ENCODE data around the gene COL4A6. TPM values are rescaled to one million over a fixed set of nuclear protein-coding genes. Genes with fewer than 3 reads are reported as not detected.

Gene COL4A6
- total RNA-seq, 1 experiment from 2014 or later: 0.28 TPM

DNA sequence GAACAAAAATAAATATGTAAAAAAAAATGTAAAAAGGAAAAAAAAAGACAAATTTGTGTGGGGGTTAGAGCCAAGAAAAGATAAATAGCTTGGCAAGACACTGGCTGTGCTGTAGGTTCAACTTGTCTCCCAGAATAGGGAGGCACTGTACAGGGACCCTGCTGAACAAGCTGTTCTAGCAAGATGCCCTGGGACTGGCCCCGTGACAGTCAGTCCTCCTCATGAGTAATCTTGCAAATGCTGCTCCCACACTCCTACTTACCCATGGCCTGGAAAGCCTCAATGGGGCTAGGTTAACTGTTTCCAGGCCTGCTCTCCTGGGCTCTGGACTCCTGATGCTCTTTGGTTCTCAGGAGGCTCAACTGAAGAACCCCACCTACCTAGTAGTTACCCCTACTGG, 239.8 kb downstream of the COL4A6 start:
- Histone ChIP-seq H3K27me3 (ENCODE audit: control insufficient read depth, insufficient read depth, low read length) (no peaks in the 10 kb centered on the region), H3K27ac (ENCODE audit: low read length) (no peak overlapping the region), H3K4me3 (ENCODE audit: low read depth in 2 of 2, low read length in 2 of 2) (no peak overlapping the region), H3K4me1 (ENCODE audit: control insufficient read depth, insufficient read depth, low read length) (no peaks in the 10 kb centered on the region; the same call in 1 of the 2 replicates), H3K9me3 (ENCODE audit: control insufficient read depth, insufficient read depth, low read depth, low read length) (no peaks in the 10 kb centered on the region), H3K36me3 (ENCODE audit: control insufficient read depth, insufficient read depth, low read length) (no peaks in the 10 kb centered on the region)
- intact Hi-C loops (cut with micrococcal nuclease; ENCODE audit: unreplicated experiment): no loop called here
- TF ChIP-seq, protein P1, sequence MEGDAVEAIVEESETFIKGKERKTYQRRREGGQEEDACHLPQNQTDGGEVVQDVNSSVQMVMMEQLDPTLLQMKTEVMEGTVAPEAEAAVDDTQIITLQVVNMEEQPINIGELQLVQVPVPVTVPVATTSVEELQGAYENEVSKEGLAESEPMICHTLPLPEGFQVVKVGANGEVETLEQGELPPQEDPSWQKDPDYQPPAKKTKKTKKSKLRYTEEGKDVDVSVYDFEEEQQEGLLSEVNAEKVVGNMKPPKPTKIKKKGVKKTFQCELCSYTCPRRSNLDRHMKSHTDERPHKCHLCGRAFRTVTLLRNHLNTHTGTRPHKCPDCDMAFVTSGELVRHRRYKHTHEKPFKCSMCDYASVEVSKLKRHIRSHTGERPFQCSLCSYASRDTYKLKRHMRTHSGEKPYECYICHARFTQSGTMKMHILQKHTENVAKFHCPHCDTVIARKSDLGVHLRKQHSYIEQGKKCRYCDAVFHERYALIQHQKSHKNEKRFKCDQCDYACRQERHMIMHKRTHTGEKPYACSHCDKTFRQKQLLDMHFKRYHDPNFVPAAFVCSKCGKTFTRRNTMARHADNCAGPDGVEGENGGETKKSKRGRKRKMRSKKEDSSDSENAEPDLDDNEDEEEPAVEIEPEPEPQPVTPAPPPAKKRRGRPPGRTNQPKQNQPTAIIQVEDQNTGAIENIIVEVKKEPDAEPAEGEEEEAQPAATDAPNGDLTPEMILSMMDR (IDR thresholded peaks at IDR 0.05): no peak
- TF ChIP-seq POLR2AphosphoS5 (IDR thresholded peaks at IDR 0.05; ENCODE audit: low read depth, low read length) (no peak), TCF7L2 (IDR thresholded peaks at IDR 0.05; ENCODE audit: low read depth, low read length) (no peak), SIN3A (IDR thresholded peaks at IDR 0.05; ENCODE audit: borderline replicate concordance, insufficient read depth, low read depth, low read length) (no peak)
- TF ChIP-seq, protein P2, sequence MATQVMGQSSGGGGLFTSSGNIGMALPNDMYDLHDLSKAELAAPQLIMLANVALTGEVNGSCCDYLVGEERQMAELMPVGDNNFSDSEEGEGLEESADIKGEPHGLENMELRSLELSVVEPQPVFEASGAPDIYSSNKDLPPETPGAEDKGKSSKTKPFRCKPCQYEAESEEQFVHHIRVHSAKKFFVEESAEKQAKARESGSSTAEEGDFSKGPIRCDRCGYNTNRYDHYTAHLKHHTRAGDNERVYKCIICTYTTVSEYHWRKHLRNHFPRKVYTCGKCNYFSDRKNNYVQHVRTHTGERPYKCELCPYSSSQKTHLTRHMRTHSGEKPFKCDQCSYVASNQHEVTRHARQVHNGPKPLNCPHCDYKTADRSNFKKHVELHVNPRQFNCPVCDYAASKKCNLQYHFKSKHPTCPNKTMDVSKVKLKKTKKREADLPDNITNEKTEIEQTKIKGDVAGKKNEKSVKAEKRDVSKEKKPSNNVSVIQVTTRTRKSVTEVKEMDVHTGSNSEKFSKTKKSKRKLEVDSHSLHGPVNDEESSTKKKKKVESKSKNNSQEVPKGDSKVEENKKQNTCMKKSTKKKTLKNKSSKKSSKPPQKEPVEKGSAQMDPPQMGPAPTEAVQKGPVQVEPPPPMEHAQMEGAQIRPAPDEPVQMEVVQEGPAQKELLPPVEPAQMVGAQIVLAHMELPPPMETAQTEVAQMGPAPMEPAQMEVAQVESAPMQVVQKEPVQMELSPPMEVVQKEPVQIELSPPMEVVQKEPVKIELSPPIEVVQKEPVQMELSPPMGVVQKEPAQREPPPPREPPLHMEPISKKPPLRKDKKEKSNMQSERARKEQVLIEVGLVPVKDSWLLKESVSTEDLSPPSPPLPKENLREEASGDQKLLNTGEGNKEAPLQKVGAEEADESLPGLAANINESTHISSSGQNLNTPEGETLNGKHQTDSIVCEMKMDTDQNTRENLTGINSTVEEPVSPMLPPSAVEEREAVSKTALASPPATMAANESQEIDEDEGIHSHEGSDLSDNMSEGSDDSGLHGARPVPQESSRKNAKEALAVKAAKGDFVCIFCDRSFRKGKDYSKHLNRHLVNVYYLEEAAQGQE (IDR thresholded peaks at IDR 0.05; ENCODE audit: insufficient read depth in 1 of 2, low read depth in 2 of 2, low read length in 1 of 2): no peak
- in situ Hi-C loops (cut with HindIII; ENCODE audit: low pct_unique_long_range_greater_than_20kb, low sequenced_read_pairs): no loop called here
- POLR2A ChIA-PET: no interaction called here
- ATAC-seq (no peak), DNase-seq (ENCODE audit: low read depth, low spot score) (no peak)
- CTCF ChIA-PET: no interaction called here
- BruUV-seq (replicated peaks): no TSS peak

DNA sequence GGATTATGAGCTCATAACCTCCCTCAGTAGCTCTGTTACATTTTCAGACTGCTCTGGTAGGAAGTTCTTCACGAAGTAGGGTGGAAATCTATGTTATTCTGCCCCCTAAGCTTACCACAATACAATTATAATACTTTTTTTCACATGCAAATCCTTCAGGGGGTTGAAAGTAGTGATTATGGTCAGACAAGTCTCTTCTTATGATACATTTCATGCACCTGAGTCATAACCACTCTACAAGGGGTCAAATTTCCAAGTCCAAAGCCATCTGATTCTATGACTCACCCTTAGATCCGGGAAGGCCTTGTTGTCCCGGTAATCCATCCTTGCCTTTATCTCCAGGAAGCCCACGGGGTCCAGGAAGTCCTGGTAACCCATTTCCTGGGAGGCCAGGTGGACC, 251.4 kb downstream of the COL4A6 start:
- DNase-seq (ENCODE audit: low read depth, low spot score) (no peak), ATAC-seq (no peak)
- Histone ChIP-seq H3K4me3 (ENCODE audit: low read depth in 2 of 2, low read length in 2 of 2) (no peak overlapping the region), H3K36me3 (ENCODE audit: control insufficient read depth, insufficient read depth, low read length) (no peaks in the 10 kb centered on the region), H3K27ac (ENCODE audit: low read length) (no peak overlapping the region), H3K27me3 (ENCODE audit: control insufficient read depth, insufficient read depth, low read length) (peaks cover 2% of the 10 kb centered on the region), H3K9me3 (ENCODE audit: control insufficient read depth, insufficient read depth, low read depth, low read length) (no peaks in the 10 kb centered on the region), H3K4me1 (ENCODE audit: control insufficient read depth, insufficient read depth, low read length) (no peaks in the 10 kb centered on the region)
- CTCF ChIA-PET: no interaction called here
- TF ChIP-seq, protein P1 (IDR thresholded peaks at IDR 0.05): no peak
- no peak for TF ChIP-seq TCF7L2 (IDR thresholded peaks at IDR 0.05; ENCODE audit: low read depth, low read length)
- TF ChIP-seq, protein P2 (IDR thresholded peaks at IDR 0.05; ENCODE audit: insufficient read depth in 1 of 2, low read depth in 2 of 2, low read length in 1 of 2): no peak
- TF ChIP-seq SIN3A (IDR thresholded peaks at IDR 0.05; ENCODE audit: borderline replicate concordance, insufficient read depth, low read depth, low read length): no peak
- no peak for TF ChIP-seq POLR2AphosphoS5 (IDR thresholded peaks at IDR 0.05; ENCODE audit: low read depth, low read length)
- no TSS peak for BruUV-seq (replicated peaks)
- POLR2A ChIA-PET: no interaction called here
- intact Hi-C loops (cut with micrococcal nuclease; ENCODE audit: unreplicated experiment): no loop called here
- in situ Hi-C loops (cut with HindIII; ENCODE audit: low pct_unique_long_range_greater_than_20kb, low sequenced_read_pairs): no loop called here
